Kidney (tissue), 14 donors: Measurements from ENCODE around the gene FAM241A. TPM values are rescaled to one million over a fixed set of nuclear protein-coding genes. Genes with fewer than 3 reads are reported as not detected.

Experiments used
- DNase-seq, 5 donors: peaks; one replicate each; pipeline ENCODE4 v3.0.0-alpha.2; 2013 to 2020
- FAIRE-seq: peaks from 2 replicates; lab custom pipeline; 2012; peaks lifted over from hg19 to GRCh38; lab: Jason Lieb, UNC
- H3K27ac ChIP-seq, 2 donors: one replicate each; pipeline ENCODE4 v1.7.0; 2013; ENCODE audit warnings: low read depth in 2 of 2, low read length in 2 of 2, inconsistent platforms in 1 of 2
- H3K27me3 ChIP-seq: one replicate; pipeline ENCODE4 v1.7.1; 2013; ENCODE audit warnings: low read length, inconsistent platforms; ENCODE audit not compliant: control insufficient read depth, insufficient read depth
- H3K36me3 ChIP-seq, 3 donors: one replicate each; pipeline versions ENCODE4 v1.7.0 to v1.7.1; 2013; ENCODE audit warnings: low read length in 3 of 3, control low read depth in 1 of 3, inconsistent platforms in 1 of 3; ENCODE audit not compliant: insufficient read depth in 3 of 3, control insufficient read depth in 2 of 3
- H3K4me1 ChIP-seq, 3 donors: one replicate each; pipeline versions ENCODE4 v1.7.0 to v1.7.1; 2013; ENCODE audit warnings: low read length in 3 of 3, inconsistent platforms in 1 of 3, low read depth in 1 of 3; ENCODE audit not compliant: control insufficient read depth in 2 of 3, insufficient read depth in 2 of 3
- H3K4me3 ChIP-seq, 3 donors: one replicate each; pipeline versions ENCODE4 v1.7.0 to v1.8.1; 2013; ENCODE audit warnings: low read length in 3 of 3, control low read depth in 1 of 3, inconsistent platforms in 1 of 3
- H3K9ac ChIP-seq, 3 donors: one replicate each; pipeline versions ENCODE4 v1.7.0 to v1.7.1; 2013; ENCODE audit warnings: low read length in 3 of 3, control low read depth in 1 of 3, inconsistent platforms in 1 of 3
- H3K9me3 ChIP-seq, 3 donors: one replicate each; pipeline versions ENCODE4 v1.7.0 to v1.7.1; 2013; ENCODE audit warnings: low read length in 3 of 3, control low read depth in 1 of 3, inconsistent platforms in 1 of 3; ENCODE audit not compliant: control insufficient read depth in 2 of 3, insufficient read depth in 1 of 3
- CTCF ChIP-seq: IDR thresholded peaks from 3 replicates; pipeline ENCODE4 v1.5.1; 2012; ENCODE audit warnings: mild to moderate bottlenecking, moderate library complexity, borderline replicate concordance; ENCODE audit not compliant: insufficient read depth; ENCODE audit errors: extremely low read depth
- intact Hi-C: fragments of 100-400 bp; cut with DNase I; formaldehyde crosslinking; loops from one replicate; pipeline ENCODE4 v1.11.1; 2022
- polyA plus RNA-seq: library from polyadenylated mRNA; stranded (reverse); fragments of 350-450 nt; fragmentation: Illumina TruSeq; extraction: RNeasy Lipid Tissue Mini Kit (QIAGEN cat#74804); gene quantifications from one replicate; pipeline ENCODE4 v1.2.3, GENCODE V29; 2014; ENCODE audit warnings: low read depth, low replicate concordance; ENCODE audit not compliant: insufficient read depth
- total RNA-seq: library from RNA; stranded (reverse); fragmentation: NEBNext Ultra II Directional; extraction: Animal tissue kit (Norgen Biotek cat#: 25700); gene quantifications from one replicate; pipeline ENCODE4 v1.2.1, GENCODE V29; 2021
- donor health status: control.
- donor health status: control.
- donor health status: control.
- donor health status: control.
- donor health status: control.
- donor health status: DM: yes; HTN: yes; CAD: no.
- donor health status: Normal renal cell carcinoma (clear cell type).

FAM241A gene
- total and polyA plus RNA-seq, 2 donors from 2014 or later: 1.9 to 2.9 TPM

- H3K4me1 ChIP-seq: no peaks in the 10 kb centered on the region
- FAIRE-seq: no peak
- intact Hi-C loops: no loop called here
- no peak overlapping the region for H3K27ac ChIP-seq
- no peaks in the 10 kb centered on the region for H3K36me3 ChIP-seq
- no peak for TF ChIP-seq CTCF
- no peaks in the 10 kb centered on the region for H3K9me3 ChIP-seq
- H3K27me3 ChIP-seq: no peaks in the 10 kb centered on the region
- no peak for DNase-seq
- H3K9ac ChIP-seq: no peak overlapping the region
- no peak overlapping the region for H3K4me3 ChIP-seq
Observed at GRCh38 chr4:112128452-112128851, 16.8 kb upstream of the FAM241A start.

DNA sequence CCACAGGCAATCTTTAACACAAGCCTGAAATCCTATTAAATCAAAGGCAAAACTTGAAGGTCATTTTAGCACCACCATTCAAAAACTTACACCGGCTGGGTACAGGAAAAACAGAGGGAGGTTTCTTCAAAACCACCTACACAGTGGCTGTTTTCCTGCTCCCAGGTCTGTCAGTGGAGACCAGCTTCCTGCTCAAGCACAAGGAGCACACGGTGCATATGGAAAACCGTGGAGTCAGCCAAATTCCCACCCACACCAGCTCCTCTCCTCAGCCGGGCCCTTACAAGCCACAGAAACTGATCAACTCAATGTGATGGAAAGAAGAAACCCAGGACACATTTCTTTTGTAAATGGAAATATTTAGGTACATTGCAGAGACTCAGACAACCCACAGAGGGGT lies 14.3 kb upstream of the FAM241A start:
- Histone ChIP-seq H3K9me3 (no peaks in the 10 kb centered on the region), H3K4me1 (no peaks in the 10 kb centered on the region), H3K9ac (no peak overlapping the region), H3K36me3 (no peaks in the 10 kb centered on the region), H3K27ac (no peak overlapping the region), H3K4me3 (no peak overlapping the region), H3K27me3 (no peaks in the 10 kb centered on the region)
- no peak for TF ChIP-seq CTCF
- intact Hi-C loops: no loop called here
- no peak for FAIRE-seq
- DNase-seq: no peak

DNA sequence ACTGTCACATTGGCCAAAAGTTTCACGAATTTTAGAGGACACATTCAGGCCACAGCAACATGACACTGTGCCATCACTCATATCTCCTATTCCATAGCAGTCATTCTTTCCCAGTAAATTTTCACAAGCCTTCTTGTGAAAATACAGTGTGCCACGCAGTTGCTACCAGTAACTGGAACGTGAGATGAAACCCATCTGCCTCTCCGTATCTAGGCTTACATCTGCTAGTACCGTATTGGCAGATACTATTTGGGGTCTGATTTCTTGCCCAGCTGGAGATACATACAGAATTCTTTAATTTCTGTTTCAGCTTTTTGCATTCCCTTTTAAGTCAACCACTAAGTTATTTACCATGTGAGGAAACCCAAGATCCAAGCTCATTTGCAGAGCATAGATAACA lies 8.7 kb upstream of the FAM241A start:
- FAIRE-seq: no peak
- H3K27ac ChIP-seq: no peak overlapping the region
- H3K9ac ChIP-seq: no peak overlapping the region
- H3K27me3 ChIP-seq: no peaks in the 10 kb centered on the region
- H3K36me3 ChIP-seq: no peaks in the 10 kb centered on the region
- H3K4me1 ChIP-seq: no peaks in the 10 kb centered on the region
- intact Hi-C loops: no loop called here
- no peak overlapping the region for H3K4me3 ChIP-seq
- DNase-seq: no peak
- no peak for TF ChIP-seq CTCF
- H3K9me3 ChIP-seq: no peaks in the 10 kb centered on the region

DNA sequence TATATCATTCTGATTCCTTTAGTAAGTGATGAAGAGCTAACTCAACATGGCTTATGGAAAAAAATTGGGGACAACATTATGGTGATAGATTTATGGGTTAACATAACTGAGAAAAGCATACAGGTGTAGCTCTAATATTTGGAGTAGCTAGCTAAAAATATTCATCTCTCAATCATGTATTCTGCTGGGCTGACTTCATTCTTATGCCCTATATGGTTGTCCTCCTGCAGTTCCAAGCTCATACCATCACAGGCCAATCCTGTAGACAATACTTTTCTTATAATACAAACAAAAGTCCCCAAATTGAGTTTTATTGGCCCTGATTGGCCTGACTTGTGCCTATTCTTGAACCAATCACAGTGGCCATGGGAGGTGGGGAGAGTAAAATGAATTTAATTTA lies 6.7 kb upstream of the FAM241A start:
- TF ChIP-seq CTCF: no peak
- FAIRE-seq (no peak), DNase-seq (no peak)
- Histone ChIP-seq H3K36me3 (no peaks in the 10 kb centered on the region), H3K27me3 (no peaks in the 10 kb centered on the region), H3K9ac (no peak overlapping the region), H3K27ac (no peak overlapping the region), H3K4me3 (no peak overlapping the region), H3K4me1 (no peaks in the 10 kb centered on the region), H3K9me3 (no peaks in the 10 kb centered on the region)
- intact Hi-C loops: no loop called here
